ENCODE data around the gene LILRB4.
"Not testable (repeated sequence)": the region's sequence is repeated elsewhere in the genome, so short reads cannot be mapped to it uniquely, and the experiment has no call there.

LILRB4 gene

GRCh38 chr19:54662730-54663129 is at the start of gene LILRB4:
Gene LILRB4 (plus strand): TSS chr19:54662985. CDS start chr19:54663034, 49 bp downstream.
- Histone ChIP-seq H3K9me3 (ENCODE audit: control insufficient read depth, insufficient read depth, low read length) (peaks cover 83% of the 10 kb centered on the region), H3K27ac (ENCODE audit: low read depth, low read length) (no peak within 1 kb of the TSS), H3K9ac (ENCODE audit: low read depth, low read length) (no peak within 1 kb of the TSS), H3K4me1 (ENCODE audit: control insufficient read depth, insufficient read depth, low read length) (no peaks in the 10 kb centered on the region), H3K36me3 (ENCODE audit: control insufficient read depth, insufficient read depth, low read length) (no peaks in the 10 kb centered on the region), H3K27me3 (ENCODE audit: control insufficient read depth, insufficient read depth, low read length) (no peaks in the 10 kb centered on the region), H3K4me3 (ENCODE audit: low read depth, low read length) (no peak within 1 kb of the TSS)

GRCh38 chr19:54614726-54615125 is 48.1 kb upstream of the LILRB4 start:
- Histone ChIP-seq H3K9me3 (ENCODE audit: control insufficient read depth, insufficient read depth, low read length) (peaks cover 83% of the 10 kb centered on the region), H3K27me3 (ENCODE audit: control insufficient read depth, insufficient read depth, low read length) (no peaks in the 10 kb centered on the region), H3K4me3 (ENCODE audit: low read depth, low read length) (no peak overlapping the region), H3K27ac (ENCODE audit: low read depth, low read length) (no peak overlapping the region), H3K4me1 (ENCODE audit: control insufficient read depth, insufficient read depth, low read length) (no peaks in the 10 kb centered on the region), H3K9ac (ENCODE audit: low read depth, low read length) (no peak overlapping the region), H3K36me3 (ENCODE audit: control insufficient read depth, insufficient read depth, low read length) (no peaks in the 10 kb centered on the region)

GRCh38 chr19:54616057-54616456 is 46.7 kb upstream of the LILRB4 start:
- Histone ChIP-seq H3K36me3 (ENCODE audit: control insufficient read depth, insufficient read depth, low read length) (no peaks in the 10 kb centered on the region), H3K4me3 (ENCODE audit: low read depth, low read length) (no peak overlapping the region), H3K27ac (ENCODE audit: low read depth, low read length) (no peak overlapping the region), H3K9me3 (ENCODE audit: control insufficient read depth, insufficient read depth, low read length) (peaks cover 79% of the 10 kb centered on the region), H3K4me1 (ENCODE audit: control insufficient read depth, insufficient read depth, low read length) (no peaks in the 10 kb centered on the region), H3K9ac (ENCODE audit: low read depth, low read length) (no peak overlapping the region), H3K27me3 (ENCODE audit: control insufficient read depth, insufficient read depth, low read length) (no peaks in the 10 kb centered on the region)

GRCh38 chr19:54616821-54617560 is 45.8 kb upstream of the LILRB4 start:
- Histone ChIP-seq H3K9ac (ENCODE audit: low read depth, low read length) (no peak overlapping the region), H3K4me3 (ENCODE audit: low read depth, low read length) (no peak overlapping the region), H3K36me3 (ENCODE audit: control insufficient read depth, insufficient read depth, low read length) (no peaks in the 10 kb centered on the region), H3K9me3 (ENCODE audit: control insufficient read depth, insufficient read depth, low read length) (peaks cover 79% of the 10 kb centered on the region), H3K27me3 (ENCODE audit: control insufficient read depth, insufficient read depth, low read length) (no peaks in the 10 kb centered on the region), H3K27ac (ENCODE audit: low read depth, low read length) (no peak overlapping the region), H3K4me1 (ENCODE audit: control insufficient read depth, insufficient read depth, low read length) (no peaks in the 10 kb centered on the region)

GRCh38 chr19:54620464-54620863 is 42.3 kb upstream of the LILRB4 start:
- no peaks in the 10 kb centered on the region for H3K36me3 ChIP-seq (ENCODE audit: control insufficient read depth, insufficient read depth, low read length)
- H3K4me1 ChIP-seq (ENCODE audit: control insufficient read depth, insufficient read depth, low read length): no peaks in the 10 kb centered on the region
- H3K9ac ChIP-seq (ENCODE audit: low read depth, low read length): no peak overlapping the region
- peaks cover 67% of the 10 kb centered on the region for H3K9me3 ChIP-seq (ENCODE audit: control insufficient read depth, insufficient read depth, low read length)
- no peak overlapping the region for H3K4me3 ChIP-seq (ENCODE audit: low read depth, low read length)
- H3K27ac ChIP-seq (ENCODE audit: low read depth, low read length): no peak overlapping the region
- H3K27me3 ChIP-seq (ENCODE audit: control insufficient read depth, insufficient read depth, low read length): no peaks in the 10 kb centered on the region

- H3K9ac ChIP-seq (ENCODE audit: low read depth, low read length): no peak overlapping the region
- H3K27ac ChIP-seq (ENCODE audit: low read depth, low read length): no peak overlapping the region
- peaks cover 64% of the 10 kb centered on the region for H3K9me3 ChIP-seq (ENCODE audit: control insufficient read depth, insufficient read depth, low read length)
- H3K36me3 ChIP-seq (ENCODE audit: control insufficient read depth, insufficient read depth, low read length): no peaks in the 10 kb centered on the region
- no peak overlapping the region for H3K4me3 ChIP-seq (ENCODE audit: low read depth, low read length)
- no peaks in the 10 kb centered on the region for H3K27me3 ChIP-seq (ENCODE audit: control insufficient read depth, insufficient read depth, low read length)
- H3K4me1 ChIP-seq (ENCODE audit: control insufficient read depth, insufficient read depth, low read length): no peaks in the 10 kb centered on the region
Measured at GRCh38 chr19:54622431-54622830, 40.4 kb upstream of the LILRB4 start.

- not testable (repeated sequence) for H3K27me3 ChIP-seq (ENCODE audit: control insufficient read depth, insufficient read depth, low read length); H3K4me3 ChIP-seq (ENCODE audit: low read depth, low read length); H3K4me1 ChIP-seq (ENCODE audit: control insufficient read depth, insufficient read depth, low read length); H3K27ac ChIP-seq (ENCODE audit: low read depth, low read length); H3K9ac ChIP-seq (ENCODE audit: low read depth, low read length); H3K36me3 ChIP-seq (ENCODE audit: control insufficient read depth, insufficient read depth, low read length)
- H3K9me3 ChIP-seq (ENCODE audit: control insufficient read depth, insufficient read depth, low read length): peaks cover 68% of the 10 kb centered on the region
Measured at GRCh38 chr19:54624234-54624633, 38.6 kb upstream of the LILRB4 start.

GRCh38 chr19:54624934-54625730 is 37.7 kb upstream of the LILRB4 start:
- not testable (repeated sequence) for H3K4me3 ChIP-seq (ENCODE audit: low read depth, low read length); H3K36me3 ChIP-seq (ENCODE audit: control insufficient read depth, insufficient read depth, low read length); H3K27ac ChIP-seq (ENCODE audit: low read depth, low read length); H3K4me1 ChIP-seq (ENCODE audit: control insufficient read depth, insufficient read depth, low read length); H3K9ac ChIP-seq (ENCODE audit: low read depth, low read length); H3K27me3 ChIP-seq (ENCODE audit: control insufficient read depth, insufficient read depth, low read length)
- H3K9me3 ChIP-seq (ENCODE audit: control insufficient read depth, insufficient read depth, low read length): peaks cover 71% of the 10 kb centered on the region

GRCh38 chr19:54626757-54627156 is 36.0 kb upstream of the LILRB4 start:
- Histone ChIP-seq H3K27me3 (ENCODE audit: control insufficient read depth, insufficient read depth, low read length) (no peaks in the 10 kb centered on the region), H3K36me3 (ENCODE audit: control insufficient read depth, insufficient read depth, low read length) (no peaks in the 10 kb centered on the region), H3K4me3 (ENCODE audit: low read depth, low read length) (no peak overlapping the region), H3K27ac (ENCODE audit: low read depth, low read length) (no peak overlapping the region), H3K9me3 (ENCODE audit: control insufficient read depth, insufficient read depth, low read length) (peaks cover 73% of the 10 kb centered on the region), H3K9ac (ENCODE audit: low read depth, low read length) (no peak overlapping the region), H3K4me1 (ENCODE audit: control insufficient read depth, insufficient read depth, low read length) (no peaks in the 10 kb centered on the region)

- not testable (repeated sequence) for H3K4me1 ChIP-seq (ENCODE audit: control insufficient read depth, insufficient read depth, low read length); H3K27ac ChIP-seq (ENCODE audit: low read depth, low read length); H3K27me3 ChIP-seq (ENCODE audit: control insufficient read depth, insufficient read depth, low read length); H3K4me3 ChIP-seq (ENCODE audit: low read depth, low read length); H3K9ac ChIP-seq (ENCODE audit: low read depth, low read length); H3K36me3 ChIP-seq (ENCODE audit: control insufficient read depth, insufficient read depth, low read length)
- H3K9me3 ChIP-seq (ENCODE audit: control insufficient read depth, insufficient read depth, low read length): peaks cover 68% of the 10 kb centered on the region
Measured at GRCh38 chr19:54627912-54628311, 34.9 kb upstream of the LILRB4 start.

- H3K27ac ChIP-seq (ENCODE audit: low read depth, low read length); H3K4me3 ChIP-seq (ENCODE audit: low read depth, low read length); H3K4me1 ChIP-seq (ENCODE audit: control insufficient read depth, insufficient read depth, low read length); H3K9ac ChIP-seq (ENCODE audit: low read depth, low read length); H3K27me3 ChIP-seq (ENCODE audit: control insufficient read depth, insufficient read depth, low read length); H3K36me3 ChIP-seq (ENCODE audit: control insufficient read depth, insufficient read depth, low read length): not testable (repeated sequence)
- peaks cover 73% of the 10 kb centered on the region for H3K9me3 ChIP-seq (ENCODE audit: control insufficient read depth, insufficient read depth, low read length)
Measured at GRCh38 chr19:54630262-54630661, 32.5 kb upstream of the LILRB4 start, which contains the start of gene LILRB1. Gene LILRB1 (plus strand): TSS chr19:54630484. CDS start chr19:54631074, 590 bp downstream.
